Activated gamma-delta T cell treated with Interleukin-2 at 50 U/mL for 16 hours (primary cell): ENCODE measurements around the gene SIRPB1.
"Not testable (repeated sequence)": the region's sequence is repeated elsewhere in the genome, so short reads cannot be mapped to it uniquely, and the experiment has no call there.

Experiments used
- DNase-seq: peaks from one replicate; pipeline ENCODE4 v3.0.0-alpha.2; 2020

SIRPB1 gene

DNA sequence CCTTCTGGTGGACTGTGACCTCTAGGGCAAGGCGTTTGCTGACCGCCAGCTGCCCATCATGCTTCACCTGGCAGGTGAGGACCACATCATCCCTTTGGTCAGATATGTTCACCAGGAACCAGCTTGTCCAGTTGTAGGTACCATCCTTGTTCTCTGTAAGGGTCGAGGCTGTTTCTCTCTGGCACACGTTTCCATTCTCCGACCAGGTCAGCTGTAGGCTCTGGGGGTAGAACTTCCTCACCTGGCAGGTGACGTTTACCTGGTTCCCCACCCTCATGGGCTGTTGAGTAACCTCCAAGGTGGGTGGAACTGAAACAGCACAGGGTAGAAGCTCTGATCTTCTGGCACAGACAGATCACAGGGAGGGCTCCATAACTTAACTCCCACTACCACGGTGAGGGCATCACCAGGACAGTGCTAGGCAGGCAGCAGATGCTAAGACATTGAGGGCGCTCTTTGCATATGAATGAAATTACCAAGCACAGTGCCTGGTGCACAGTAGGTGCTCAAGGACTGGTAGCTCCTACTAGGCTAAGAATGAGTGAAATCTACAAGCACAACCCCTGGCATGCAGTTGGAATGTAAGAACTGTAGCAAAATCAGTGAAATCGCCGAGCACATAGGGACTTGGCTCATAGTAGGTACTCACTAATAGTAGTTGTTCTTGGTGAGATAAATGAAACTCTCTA, 15.6 kb upstream of the SIRPB1 start:
- DNase-seq, result no peak

DNA sequence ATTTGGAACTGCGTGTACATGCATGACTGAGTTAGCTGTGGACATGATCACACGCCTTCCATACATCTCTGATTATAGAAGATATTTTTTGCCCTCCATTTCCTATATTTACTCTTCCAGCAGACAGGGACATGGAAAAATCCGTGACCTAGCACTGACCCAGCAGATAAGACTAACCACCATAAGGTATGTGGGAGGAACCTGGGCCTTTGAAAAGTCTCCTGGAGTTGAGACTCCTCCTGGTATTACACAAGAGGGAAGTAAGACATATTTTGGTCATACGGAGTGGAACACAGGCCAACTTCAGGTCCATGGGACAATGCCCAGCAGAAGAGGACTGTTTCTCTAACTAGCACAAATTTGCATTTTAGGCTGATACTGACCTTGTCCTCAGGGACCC, 13.7 kb upstream of the SIRPB1 start:
- DNase-seq, result no peak

DNA sequence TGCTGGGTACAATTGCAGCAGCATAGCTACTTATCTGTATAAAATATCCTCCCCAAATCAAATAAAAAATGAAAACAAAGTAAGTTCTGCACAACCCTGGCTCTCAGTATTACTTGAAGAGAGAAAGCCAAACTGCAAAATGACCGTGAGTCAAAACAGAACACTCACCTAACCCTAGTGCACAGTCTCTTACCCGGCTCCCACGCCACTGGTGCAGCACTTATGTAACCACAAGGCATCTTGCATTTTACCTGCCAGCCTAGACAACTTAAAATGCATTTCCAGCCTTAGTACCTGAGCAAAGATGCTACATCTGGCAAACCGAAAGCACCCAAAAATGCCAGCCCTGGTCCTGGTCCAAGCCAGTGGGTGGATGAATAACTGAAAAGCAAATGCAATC, 12.4 kb upstream of the SIRPB1 start:
- DNase-seq, result no peak

DNA sequence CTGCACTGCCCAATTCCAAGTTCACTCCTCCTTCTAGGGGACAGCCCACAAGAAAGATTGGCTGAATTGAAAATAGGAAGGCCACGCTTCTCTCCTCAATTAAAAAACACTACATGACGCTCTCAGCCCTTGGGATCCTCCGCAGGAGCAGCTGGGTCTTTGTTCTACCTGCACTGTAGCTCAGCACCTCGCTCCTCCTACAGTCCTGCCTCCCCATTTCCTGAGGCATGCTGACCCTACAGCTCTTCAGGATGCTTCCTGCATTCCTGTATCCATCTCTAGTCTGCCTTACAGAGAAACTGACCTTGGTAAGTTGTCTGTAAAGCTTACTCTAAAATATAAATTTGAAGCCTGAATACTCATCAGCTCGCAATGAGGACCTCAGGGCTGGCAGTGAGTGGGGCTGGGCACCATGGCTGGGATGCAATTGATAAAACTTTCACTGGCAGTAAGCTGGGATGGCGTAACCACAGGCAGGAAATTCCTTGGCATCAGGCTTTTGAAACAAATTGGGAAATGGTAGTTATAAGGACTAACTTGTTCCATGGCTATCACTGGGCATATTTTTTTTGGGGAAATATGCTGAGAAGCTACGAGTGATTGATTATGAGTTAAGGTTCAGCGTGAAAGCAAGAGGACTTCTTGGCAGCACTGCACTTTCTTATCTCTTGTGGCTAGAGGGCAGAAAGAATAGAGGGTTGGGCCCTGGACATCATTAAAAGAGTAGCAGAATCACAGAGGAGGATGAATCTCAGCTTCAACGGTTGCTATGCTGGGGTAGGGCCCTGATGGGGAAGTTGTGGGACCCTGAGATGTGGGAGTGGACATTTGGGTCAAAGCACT, 11.7 kb upstream of the SIRPB1 start:
- DNase-seq, result no peak

DNA sequence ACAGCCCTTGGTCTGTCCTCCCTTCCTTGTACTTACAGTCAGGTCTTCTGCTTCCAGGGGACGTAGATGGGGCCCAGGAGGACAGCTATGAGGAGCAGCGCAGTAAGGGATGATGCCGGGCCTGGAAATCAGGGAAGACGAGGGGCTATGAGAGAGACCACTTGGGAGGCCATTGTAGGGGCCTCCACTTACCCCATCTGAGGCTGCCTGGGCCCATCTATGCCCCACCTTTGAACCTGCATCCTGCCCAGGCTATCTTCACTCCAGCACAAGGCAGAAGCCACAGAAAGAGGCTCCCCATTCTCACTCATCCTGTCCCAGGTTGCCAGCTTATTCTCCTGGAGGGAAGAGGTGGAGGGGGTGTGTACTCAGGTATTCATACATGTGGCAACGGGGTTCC, 10.4 kb upstream of the SIRPB1 start:
- no peak for DNase-seq

DNA sequence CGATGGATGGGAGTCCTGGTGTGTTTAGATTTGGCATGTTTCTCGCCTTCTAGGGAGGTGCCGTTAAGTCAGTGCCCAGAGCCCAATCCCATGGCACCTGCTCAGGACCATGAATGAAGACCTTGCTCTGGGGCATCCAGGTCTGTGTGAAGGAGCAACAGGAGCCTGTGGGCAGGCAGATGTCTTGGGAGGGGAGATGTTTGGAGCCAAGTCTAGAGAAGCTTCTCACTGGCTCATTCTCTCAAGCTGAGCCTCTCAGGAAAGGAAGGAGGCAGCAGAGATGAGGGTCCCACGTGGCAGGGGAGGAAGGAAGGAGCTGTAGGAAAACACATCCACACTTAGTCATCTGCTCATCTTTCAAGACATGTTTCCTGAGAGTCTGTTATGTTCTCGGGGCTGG, 9.5 kb upstream of the SIRPB1 start:
- no peak for DNase-seq

DNA sequence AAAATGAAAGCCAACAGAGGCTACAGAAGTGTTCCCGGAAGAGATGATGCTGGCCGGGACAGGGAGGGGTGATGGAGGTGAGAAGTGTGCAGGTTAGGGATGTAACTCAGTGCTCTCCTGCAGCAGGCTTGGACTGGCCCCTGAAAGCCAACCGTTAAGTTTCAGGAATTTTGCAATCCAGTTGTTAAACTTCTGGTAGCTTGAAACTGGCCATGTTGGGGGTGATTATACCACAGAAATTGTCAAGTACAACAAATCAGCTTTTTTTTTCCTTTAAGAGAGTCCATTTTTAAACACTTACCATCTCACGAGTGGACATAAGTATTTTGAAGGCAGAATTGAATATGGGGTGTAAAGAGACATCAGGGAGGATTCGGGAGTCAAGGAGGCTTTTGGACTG, 8.8 kb upstream of the SIRPB1 start:
- no peak for DNase-seq

DNA sequence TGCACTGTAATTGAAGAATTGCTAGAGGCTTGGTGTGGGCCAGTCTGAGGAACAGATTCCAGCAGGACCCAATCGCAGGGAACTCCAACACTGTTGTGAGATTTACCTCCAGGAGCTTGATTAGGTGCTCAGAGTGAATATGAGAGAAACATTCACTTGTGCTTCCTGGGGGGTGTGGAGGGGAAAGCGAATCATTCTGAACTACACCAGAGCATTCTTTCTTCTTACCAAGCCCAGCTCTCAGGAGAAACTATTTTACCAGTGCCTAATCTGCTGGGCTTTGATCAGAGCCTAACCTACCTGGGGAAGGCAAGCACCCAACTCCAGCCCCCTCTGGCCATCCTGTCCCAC, 7.4 kb upstream of the SIRPB1 start:
- DNase-seq, result no peak

DNA sequence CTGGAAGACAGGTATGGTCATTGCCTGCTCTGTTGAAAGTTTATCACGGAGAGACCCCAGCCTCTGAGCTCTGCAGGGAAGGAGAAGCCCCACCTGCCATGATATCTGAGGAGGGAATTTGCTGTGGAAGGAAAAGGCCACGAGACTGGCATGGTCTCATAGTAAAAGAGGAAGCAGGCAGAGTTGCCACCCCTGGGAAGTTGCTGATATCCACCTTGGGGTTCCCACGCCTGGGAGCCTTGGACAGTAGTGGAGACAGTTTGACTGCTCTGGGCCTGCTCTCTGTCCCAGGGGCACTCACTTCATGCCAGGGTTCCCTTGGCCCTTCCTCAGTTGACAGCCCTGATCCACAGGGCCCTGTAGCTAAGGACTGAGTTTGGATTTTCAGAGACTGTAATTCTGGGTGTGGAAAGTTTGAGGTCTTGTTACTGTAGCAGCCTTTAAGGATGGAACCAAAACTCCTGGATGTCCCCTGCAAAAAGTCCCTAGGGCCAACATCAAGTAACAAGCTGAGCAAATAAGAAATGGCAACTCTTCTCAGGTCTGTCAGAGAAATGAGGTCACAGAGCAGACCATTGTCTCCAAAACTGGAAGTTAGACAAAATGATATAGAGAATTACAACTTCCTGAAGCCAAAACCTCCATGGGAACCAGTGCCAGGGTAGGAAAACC, 6.9 kb upstream of the SIRPB1 start:
- no peak for DNase-seq

DNA sequence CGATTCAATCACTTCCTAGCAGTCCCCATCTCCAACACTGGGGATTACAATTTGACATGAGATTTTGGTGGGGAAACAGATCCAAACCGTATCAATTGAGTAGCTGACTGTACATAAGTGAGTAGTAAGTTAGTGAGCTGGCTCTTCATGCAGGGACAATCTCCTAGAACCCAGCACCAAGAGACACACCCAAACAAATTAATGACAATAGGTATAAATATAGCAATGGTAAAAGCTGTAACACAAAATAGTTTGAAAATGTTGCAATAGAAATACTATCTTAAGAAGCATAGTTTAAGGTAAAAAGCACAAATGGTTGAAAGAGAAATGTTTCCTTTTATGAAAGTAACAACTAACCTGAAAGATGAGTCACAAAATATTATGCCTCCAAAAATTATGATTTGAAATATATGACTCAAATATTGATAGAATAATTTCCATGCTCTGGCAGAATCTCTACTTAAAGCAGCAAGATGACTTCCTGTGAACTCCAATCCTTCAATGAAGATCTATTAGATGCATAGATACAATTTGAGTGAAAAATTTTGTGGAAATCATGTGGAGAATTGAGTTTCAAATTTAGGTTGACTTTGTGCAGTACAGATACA, 5.4 kb upstream of the SIRPB1 start:
- DNase-seq, result no peak

DNA sequence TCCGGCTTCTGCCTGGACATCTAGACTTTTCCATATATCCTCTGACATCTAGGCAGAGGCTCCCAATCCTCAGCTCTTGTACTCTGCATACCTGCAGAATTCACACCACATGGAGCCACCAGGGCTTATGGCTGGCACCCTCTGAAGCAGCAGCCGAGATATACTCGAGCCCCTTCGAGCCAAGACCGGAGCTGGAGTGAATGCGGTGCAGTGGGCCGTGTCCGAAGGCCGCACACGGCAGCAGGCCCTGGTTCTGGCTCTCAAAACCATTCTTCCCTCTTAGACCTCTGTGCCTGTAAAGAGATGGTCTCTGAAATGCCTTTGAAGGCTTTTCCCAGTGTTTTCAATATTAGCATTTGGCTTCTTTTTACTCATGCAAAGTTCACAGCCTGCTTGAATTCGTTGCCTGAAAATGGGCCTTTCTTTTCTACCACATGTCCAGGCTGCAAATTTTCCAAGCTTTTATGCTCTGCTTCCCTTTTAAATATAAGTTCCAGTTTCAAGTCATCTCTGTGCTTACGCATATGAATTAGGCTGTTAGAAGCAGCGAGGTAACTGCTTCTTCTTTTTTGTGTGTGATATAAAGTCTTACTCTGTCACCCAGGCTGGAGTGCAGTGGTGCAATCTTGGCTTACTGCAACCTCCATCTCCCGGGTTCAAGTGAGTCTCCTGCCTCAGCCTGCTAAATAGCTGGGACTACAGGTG, 3.8 kb upstream of the SIRPB1 start:
- no peak for DNase-seq

DNA sequence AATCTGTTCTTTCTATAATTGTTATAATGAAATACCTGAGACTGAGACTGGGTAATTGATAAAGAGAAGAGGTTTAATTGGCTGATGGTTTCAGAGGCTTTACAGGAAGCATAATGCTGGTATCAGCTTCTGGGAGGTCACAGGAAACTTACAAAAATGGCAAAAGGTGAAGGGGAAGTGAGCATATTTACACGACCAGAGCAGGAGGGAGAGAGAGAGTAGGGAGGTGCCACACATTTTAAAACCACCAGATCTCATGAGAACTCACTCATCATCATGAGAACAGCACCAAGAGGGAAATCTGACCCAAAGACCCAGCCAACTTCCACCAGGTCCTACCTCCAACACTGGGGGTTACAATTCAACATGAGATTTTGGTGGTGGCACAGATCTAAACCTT, 2.6 kb upstream of the SIRPB1 start:
- no peak for DNase-seq

DNA sequence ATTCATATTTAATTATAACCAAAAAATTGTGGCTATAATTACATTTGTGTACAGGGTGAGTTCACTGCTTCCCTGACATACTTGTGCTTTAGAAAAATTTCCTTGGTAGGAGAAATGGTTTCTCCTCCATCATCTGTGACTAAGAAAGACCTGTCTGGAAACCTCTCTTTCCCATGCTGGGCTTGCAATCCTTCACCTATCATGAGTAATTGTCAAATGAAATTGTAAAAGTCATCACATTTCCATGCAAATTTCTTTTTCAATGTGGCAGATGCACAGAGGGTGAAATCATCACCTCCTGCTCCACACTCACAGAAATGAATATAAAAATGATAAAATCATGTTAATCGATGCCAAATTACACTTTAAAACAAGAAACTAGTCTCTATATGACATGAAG, 1.5 kb upstream of the SIRPB1 start:
- no peak for DNase-seq

DNA sequence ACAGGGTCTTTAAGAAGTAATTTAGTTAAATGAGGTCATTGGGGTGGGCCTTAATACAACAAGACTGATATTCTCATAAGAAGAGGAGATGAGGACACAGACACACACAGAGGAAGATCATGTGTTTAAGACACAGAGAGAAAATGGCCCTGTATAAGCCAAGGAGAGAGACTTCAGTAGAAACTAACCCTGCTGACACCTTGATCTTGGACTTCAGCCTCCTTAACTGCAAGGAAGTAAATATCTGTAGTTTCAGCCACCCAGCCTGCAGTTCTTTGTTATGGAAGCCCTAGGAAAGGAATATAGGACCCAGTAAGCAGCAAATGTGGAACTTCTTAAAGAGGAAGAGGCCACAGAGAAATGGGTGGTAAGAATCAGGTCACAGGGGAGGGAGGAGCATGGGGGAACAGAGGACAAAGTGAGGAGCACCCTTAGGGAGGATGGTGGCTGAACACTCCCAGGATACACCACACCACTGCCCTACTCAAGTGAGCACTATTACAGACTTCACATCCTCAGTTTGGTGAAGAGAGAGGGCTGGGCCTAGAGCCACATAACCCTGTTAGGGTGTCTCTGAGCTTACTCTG, 762 bp downstream of the SIRPB1 start:
- DNase-seq, result no peak

DNA sequence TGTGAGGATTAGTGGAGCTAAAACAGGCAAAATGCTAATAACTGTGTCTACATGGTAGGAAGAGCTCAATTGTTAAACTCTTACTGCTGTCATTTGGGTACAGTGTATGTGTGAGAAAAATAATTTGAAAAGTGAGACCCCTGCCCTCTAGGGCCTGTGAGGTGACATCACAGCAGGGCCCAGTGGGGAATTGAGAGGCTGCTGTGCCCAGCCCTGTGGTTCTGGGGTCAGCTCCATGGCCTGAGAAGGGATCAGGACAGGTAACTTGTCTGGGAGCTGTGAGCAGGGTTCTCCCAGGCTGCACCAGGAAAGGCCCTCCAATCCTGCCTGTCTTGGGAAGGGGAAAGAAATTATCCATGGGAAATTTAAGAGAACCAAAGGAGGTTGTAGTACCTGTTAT, 1.3 kb downstream of the SIRPB1 start:
- no peak for DNase-seq

DNA sequence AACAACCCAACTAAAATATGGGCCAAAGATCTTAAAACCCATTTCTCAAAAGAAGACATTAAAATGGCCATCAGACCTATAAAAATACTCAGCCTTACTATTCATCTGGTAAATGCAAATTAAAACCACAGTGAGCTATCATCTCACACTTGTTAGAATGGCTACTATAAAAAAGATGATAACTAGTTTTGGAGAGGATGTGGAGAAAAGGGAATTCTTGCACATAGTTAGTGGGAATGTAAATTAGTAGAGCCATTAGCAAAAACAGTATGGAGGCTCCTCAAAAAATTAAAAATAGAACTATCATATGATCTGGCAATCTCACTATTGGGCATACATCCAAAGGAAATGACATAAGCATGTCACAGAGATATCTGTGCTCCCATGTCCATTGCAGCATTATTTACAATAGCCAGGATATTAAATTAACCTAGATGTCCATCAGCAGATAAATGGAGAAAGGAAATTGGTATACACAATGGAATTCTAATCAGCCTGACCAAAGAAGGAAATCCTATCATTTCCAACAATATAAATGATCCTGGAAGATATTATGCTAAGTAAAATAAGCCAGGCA, 2.9 kb downstream of the SIRPB1 start:
- no peak for DNase-seq

DNA sequence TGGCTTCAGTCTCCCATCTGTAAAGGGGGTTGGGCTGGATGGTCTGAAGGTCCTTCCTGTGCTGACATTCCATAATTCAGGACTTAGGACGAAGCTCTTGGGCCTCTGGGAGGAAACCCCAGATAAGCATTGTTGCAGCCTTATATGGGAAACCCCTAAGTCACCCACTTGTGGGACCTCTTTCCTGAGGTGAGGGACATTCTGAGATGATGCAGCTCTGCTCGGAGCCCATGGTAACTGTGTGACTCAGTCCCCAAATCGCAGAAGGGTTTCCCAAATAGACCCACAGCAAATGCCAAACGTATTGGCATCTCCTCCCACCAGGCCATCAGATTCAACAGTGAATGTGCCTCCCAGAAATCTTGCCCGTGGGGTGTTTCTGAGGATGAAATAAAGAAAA, 9.4 kb downstream of the SIRPB1 start:
- DNase-seq, result not testable (repeated sequence)

DNA sequence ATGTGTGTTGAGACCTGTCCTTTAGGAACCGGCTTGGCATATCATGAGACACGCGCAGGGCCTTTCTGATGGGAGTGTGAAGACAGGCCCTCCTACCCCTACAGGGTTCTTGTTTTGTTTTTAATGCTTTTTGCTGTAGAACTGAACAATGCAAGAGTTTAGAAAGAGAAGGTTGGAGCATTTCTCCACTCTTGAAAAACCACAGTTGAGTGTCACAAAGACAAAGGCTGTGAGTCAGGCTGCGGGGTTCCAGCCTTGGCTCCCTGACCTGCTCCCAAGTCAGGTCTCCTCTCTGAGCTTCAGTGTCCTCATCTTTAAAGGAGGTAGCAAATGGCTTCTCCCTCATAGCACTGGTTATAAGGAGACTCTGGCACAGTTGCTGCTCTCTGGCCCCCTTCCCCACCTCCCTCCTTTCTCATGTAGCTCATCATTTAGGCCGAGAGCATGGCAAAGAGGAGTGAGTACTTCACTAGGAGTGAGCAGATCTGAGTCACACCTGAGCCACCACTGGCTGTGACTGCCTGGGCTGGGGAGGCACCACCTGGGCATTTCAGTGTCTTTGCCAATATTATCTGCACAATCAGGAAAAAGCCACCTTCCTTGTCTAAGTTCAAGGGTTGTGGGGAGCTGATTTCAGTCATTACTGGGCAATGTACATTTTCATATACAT, 11.0 kb downstream of the SIRPB1 start:
- DNase-seq, result not testable (repeated sequence)

DNA sequence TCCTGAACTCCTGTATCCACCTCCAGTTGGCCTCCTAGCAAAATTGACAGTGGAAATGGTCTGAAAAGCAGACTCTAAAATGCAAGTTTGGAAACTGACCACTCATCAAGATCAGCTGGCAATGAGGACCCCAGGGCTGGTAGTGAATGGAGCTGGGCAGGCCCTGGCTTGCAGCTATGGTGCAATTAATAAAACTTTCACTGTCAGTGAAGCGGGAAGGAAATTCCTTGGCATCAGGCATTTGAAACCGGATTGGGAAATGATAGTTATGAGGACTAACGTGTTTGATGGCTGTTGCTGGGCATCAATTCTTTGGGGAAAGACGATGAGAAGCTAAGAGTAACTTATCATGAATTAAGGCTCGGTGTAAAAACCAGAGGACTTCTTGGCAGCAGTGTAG, 19.1 kb downstream of the SIRPB1 start:
- DNase-seq, result no peak

DNA sequence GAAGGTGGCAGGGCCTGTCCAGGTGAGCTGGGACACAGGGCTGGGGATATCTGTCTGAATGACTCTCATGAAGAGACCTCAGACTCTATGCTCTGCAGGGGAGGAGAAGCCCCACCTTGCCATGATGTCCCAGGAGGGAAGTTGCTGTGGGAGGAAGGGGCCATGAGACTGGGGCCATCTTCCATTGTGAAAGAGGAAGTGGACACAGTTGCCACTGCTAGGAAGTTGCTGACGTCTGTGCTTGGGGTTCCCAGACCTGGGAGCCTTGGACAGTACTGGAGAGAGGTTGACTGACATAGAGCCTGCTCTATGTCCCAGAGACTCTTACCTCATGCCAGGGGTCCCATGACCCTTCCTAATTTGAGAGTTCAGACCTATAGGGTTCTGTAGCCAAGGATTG, 24.5 kb downstream of the SIRPB1 start:
- DNase-seq, result no peak

DNA sequence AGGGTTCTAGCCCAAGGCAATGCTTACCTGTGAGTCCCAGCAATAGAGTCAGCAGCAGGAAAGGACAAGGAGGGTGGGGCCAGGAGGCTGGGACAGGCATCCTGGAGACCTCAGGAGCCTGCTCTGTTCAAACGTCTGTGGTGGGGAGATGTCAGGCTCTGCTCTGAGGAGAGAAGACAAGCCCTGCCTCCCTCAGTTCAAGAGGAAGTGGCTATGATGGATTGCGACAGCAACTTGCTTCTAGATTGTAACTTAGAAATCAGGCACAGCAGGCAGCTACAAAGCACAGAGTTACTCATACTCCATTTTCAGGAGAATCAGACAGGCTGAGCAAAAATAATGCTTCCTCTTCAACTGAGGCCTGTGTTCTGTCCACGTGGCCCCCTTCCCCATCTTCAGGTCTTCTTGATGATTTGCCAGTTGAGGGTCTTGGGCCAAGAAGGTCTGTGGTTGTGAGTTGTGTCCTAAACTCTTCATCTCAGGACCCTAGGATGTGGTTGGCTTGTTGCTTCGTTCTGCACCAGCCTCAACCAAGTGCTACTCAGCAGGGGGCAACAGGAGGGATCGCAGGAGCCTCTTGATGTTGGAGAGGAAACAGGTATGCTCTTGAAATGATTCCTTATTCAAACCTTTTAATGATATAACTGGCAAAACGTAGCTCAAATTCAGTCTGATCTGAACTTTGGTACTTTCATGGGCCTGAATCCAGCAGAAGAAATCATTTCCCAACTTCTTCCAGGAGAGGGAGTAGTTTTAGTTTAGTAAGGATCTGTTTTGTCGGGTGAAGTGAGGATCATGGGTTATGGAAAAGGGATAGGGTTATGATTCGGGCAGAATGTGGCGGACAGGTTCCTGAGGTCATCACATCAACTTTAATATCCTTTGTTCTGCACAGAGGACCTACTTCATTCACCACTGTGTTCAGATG, 31.0 kb downstream of the SIRPB1 start:
- no peak for DNase-seq
